Neural cell (in vitro differentiated cells): ENCODE measurements around the gene NLRP3.

ENCODE experiments used
- CTCF ChIP-seq: fragments of 450-650 bp; IDR thresholded peaks from 2 replicates; pipeline ENCODE4 v1.5.1; 2014; ENCODE audit warnings: antibody characterized with exemption, mild to moderate bottlenecking, moderate library complexity; ENCODE audit not compliant: poor library complexity, severe bottlenecking
- EP300 ChIP-seq: fragments of 450-650 bp; conservative IDR thresholded peaks from 2 replicates; pipeline ENCODE4 v1.6.1; 2014; ENCODE audit warnings: antibody characterized with exemption, mild to moderate bottlenecking, moderate library complexity; ENCODE audit not compliant: poor library complexity, severe bottlenecking
- EZH2 ChIP-seq: fragments of 200-600, 300-800 bp; shearing (Covaris generic), sonication (generic); IDR thresholded peaks from 2 replicates; pipeline ENCODE4 v1.6.1; 2014; ENCODE audit warnings: antibody characterized with exemption, low read length, borderline replicate concordance, mild to moderate bottlenecking; ENCODE audit not compliant: insufficient read depth, poor library complexity, severe bottlenecking
- POLR2AphosphoS5 ChIP-seq: IDR thresholded peaks from 2 replicates; pipeline ENCODE4 v1.6.1; 2012
- RAD21 ChIP-seq: fragments of 450-650 bp; conservative IDR thresholded peaks from 2 replicates; pipeline ENCODE4 v1.6.1; 2014; ENCODE audit warnings: antibody characterized with exemption, mild to moderate bottlenecking, moderate library complexity
- TAF1 ChIP-seq: IDR thresholded peaks from 2 replicates; pipeline ENCODE4 v1.6.1; 2012; ENCODE audit warnings: low read depth
- TF ChIP-seq, protein P1 (sequence below): IDR thresholded peaks from 2 replicates; pipeline ENCODE4 v1.6.1; 2012; ENCODE audit warnings: borderline replicate concordance

DNA sequence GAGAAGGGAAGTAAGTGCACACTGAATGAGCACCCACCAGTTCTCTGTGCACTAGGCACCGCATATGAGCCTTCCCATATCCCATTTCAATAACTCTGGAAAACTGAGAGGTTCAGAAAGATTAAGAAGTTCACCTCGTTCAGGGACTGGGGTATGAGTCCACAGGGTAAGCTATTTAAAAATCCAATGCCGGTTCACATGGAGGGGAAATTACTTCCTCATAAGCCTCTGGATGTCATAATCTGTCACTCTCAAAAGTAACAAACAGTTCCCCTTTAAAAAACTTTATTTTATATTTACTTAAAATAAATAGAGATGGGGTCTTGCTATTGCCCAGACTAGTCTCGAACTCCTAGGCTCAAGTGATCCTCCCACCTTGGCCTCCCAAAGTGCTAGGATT lies 40.0 kb downstream of the NLRP3 start:
- TF ChIP-seq CTCF (no peak), POLR2AphosphoS5 (no peak), EZH2 (no peak), TAF1 (no peak), RAD21 (no peak), EP300 (no peak)
- TF ChIP-seq, protein P1, sequence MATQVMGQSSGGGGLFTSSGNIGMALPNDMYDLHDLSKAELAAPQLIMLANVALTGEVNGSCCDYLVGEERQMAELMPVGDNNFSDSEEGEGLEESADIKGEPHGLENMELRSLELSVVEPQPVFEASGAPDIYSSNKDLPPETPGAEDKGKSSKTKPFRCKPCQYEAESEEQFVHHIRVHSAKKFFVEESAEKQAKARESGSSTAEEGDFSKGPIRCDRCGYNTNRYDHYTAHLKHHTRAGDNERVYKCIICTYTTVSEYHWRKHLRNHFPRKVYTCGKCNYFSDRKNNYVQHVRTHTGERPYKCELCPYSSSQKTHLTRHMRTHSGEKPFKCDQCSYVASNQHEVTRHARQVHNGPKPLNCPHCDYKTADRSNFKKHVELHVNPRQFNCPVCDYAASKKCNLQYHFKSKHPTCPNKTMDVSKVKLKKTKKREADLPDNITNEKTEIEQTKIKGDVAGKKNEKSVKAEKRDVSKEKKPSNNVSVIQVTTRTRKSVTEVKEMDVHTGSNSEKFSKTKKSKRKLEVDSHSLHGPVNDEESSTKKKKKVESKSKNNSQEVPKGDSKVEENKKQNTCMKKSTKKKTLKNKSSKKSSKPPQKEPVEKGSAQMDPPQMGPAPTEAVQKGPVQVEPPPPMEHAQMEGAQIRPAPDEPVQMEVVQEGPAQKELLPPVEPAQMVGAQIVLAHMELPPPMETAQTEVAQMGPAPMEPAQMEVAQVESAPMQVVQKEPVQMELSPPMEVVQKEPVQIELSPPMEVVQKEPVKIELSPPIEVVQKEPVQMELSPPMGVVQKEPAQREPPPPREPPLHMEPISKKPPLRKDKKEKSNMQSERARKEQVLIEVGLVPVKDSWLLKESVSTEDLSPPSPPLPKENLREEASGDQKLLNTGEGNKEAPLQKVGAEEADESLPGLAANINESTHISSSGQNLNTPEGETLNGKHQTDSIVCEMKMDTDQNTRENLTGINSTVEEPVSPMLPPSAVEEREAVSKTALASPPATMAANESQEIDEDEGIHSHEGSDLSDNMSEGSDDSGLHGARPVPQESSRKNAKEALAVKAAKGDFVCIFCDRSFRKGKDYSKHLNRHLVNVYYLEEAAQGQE = no peak
